Epidermal melanocyte (primary cell): ENCODE data around the gene PPP4C.
A peak's percentile ranks its signal among the peaks of the same experiment; 100 is the strongest.
"Not testable (repeated sequence)": the region's sequence is repeated elsewhere in the genome, so short reads cannot be mapped to it uniquely, and the experiment has no call there.

Source experiments
- DNase-seq: peaks from one replicate; pipeline ENCODE4 v3.0.0; 2011; ENCODE audit warnings: low spot score; ENCODE audit not compliant: insufficient read length

Gene PPP4C

GRCh38 chr16:30096105-30096861 is 20.5 kb downstream of the PPP4C start, which contains the start of gene YPEL3:
Gene YPEL3, minus strand, starts transcription at chr16:30096213. Its CDS starts 731 bp downstream, at chr16:30095482.
- DNase-seq = peak; percentile 96

- no peak for DNase-seq
These were observed 21.2 kb downstream of the PPP4C start for GRCh38 chr16:30096862-30097563.

- DNase-seq = no peak
These were observed 28.3 kb downstream of the PPP4C start for GRCh38 chr16:30104090-30104489.

GRCh38 chr16:30104492-30104891 is 28.7 kb downstream of the PPP4C start:
- no peak for DNase-seq

- no peak for DNase-seq
These were observed 32.5 kb downstream of the PPP4C start for GRCh38 chr16:30108059-30108850.

GRCh38 chr16:30110661-30111060 is 34.9 kb downstream of the PPP4C start:
- DNase-seq = no peak

- no peak for DNase-seq
These were observed 36.6 kb downstream of the PPP4C start for GRCh38 chr16:30112197-30113030.

- no peak for DNase-seq
These were observed 37.4 kb downstream of the PPP4C start, which contains the start of gene GDPD3 for GRCh38 chr16:30113031-30113710. Gene GDPD3, minus strand, starts transcription at chr16:30113537. Its CDS starts 59 bp downstream, at chr16:30113478.

GRCh38 chr16:30113711-30114333 is 38.0 kb downstream of the PPP4C start:
- DNase-seq = no peak

- no peak for DNase-seq
These were observed 38.6 kb downstream of the PPP4C start for GRCh38 chr16:30114411-30114810.

- DNase-seq = not testable (repeated sequence)
These were observed 39.0 kb downstream of the PPP4C start for GRCh38 chr16:30114833-30115232.

- no peak for DNase-seq
These were observed 39.4 kb downstream of the PPP4C start for GRCh38 chr16:30115238-30115637.

- no peak for DNase-seq
These were observed 40.8 kb downstream of the PPP4C start for GRCh38 chr16:30116291-30117207.

GRCh38 chr16:30117768-30118167 is 42.0 kb downstream of the PPP4C start:
- no peak for DNase-seq

GRCh38 chr16:30119428-30119827 is 43.6 kb downstream of the PPP4C start:
- no peak for DNase-seq

- DNase-seq = no peak
These were observed 44.7 kb downstream of the PPP4C start for GRCh38 chr16:30120340-30121105.

GRCh38 chr16:30121741-30122571 is 46.2 kb downstream of the PPP4C start:
- DNase-seq = no peak
